ENCODE measurements around the gene RDH13. TPM values are rescaled to one million over a fixed set of nuclear protein-coding genes. Genes with fewer than 3 reads are reported as not detected.

Gene RDH13
- total RNA-seq, 4 donors from 2014 or later = 2.6 to 14.3 (median 6.0) TPM

- TF ChIP-seq CTCF (IDR thresholded peaks at IDR 0.05; ENCODE audit: low read depth) = no peak
These were observed 16.6 kb upstream of the RDH13 start for GRCh38 chr19:55079400-55080038.

DNA sequence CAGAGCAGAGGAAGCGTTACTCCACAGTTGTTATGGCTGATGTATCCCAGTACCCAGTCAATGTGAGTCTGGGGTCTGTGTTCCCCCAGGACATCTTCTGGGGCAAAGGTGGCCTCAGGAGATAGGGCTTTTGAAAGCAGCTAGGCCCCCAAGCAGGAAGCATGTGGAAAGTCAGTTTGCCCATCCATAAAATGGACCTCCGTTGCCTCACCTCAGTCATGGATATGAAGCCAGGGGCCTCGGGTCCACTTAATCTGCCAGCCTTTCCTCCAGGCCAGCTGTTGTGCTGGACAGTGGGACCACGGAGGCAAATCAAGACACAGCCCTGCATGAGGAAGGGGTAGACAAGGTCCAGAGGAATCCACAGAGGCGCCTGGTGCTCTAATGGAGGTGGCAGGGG lies 16.0 kb upstream of the RDH13 start:
- no peak for TF ChIP-seq CTCF (IDR thresholded peaks at IDR 0.05; ENCODE audit: low read depth)

GRCh38 chr19:55077106-55077505 lies 14.2 kb upstream of the RDH13 start:
- TF ChIP-seq CTCF (IDR thresholded peaks at IDR 0.05; ENCODE audit: low read depth) = no peak

DNA sequence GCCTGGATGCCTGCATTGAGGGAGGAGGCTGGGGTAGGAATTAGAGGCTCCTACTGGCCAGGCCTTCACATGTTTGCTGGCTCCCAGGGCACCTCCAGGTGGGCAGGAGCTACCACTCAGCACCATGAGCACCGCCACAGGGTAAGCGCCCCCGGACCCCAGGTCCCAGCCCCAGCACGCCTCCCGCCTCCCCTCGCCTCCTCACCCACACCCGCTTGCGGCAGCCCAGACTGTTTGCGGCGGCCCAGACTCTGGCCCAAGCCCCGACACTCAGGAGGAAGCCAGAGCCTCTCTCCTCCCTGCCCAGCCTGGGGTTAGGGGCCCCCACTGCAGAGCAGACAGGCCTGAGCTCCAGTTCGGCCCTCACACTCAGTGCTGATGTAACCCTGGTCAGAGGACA lies 13.4 kb upstream of the RDH13 start:
- no peak for TF ChIP-seq CTCF (IDR thresholded peaks at IDR 0.05; ENCODE audit: low read depth)

GRCh38 chr19:55075371-55075998 lies 12.5 kb upstream of the RDH13 start, which contains the start of gene EPS8L1:
TSS of gene EPS8L1 (plus strand) at chr19:55075869. CDS start at chr19:55076445, 576 bp downstream.
- TF ChIP-seq CTCF (IDR thresholded peaks at IDR 0.05; ENCODE audit: low read depth) = no peak

DNA sequence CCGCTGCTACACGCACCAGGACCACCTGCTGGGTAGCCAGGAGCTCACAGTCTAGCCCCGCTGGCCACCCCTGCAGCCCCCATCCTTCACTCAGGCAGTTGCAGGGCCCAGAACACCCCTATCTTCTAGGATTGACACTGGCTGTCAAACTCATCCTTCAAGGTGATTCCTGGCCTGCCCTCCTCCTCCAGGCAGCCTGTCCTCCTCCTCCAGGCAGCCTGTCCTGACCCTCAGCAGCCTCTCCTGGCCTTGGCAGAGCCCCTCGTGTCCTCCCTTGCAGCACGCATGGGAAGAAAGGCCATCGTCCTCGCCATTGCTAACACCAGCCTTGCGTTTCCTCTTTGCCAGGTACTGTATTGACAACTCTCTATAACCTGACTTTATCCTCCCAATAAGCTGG lies 9.0 kb upstream of the RDH13 start:
- TF ChIP-seq CTCF (IDR thresholded peaks at IDR 0.05; ENCODE audit: low read depth) = no peak

- no peak for TF ChIP-seq CTCF (IDR thresholded peaks at IDR 0.05; ENCODE audit: low read depth)
These were observed 8.2 kb upstream of the RDH13 start for GRCh38 chr19:55071129-55071502.

Data from subcutaneous adipose tissue (tissue), 4 donors.